CD4-positive, alpha-beta T cell treated with Interleukin-17A for 1 hour (primary cell): ENCODE data around the gene LBHD2.

Experiments
- DNase-seq: peaks from one replicate; pipeline ENCODE4 v3.0.0-alpha.2; 2020

The LBHD2 gene

DNA sequence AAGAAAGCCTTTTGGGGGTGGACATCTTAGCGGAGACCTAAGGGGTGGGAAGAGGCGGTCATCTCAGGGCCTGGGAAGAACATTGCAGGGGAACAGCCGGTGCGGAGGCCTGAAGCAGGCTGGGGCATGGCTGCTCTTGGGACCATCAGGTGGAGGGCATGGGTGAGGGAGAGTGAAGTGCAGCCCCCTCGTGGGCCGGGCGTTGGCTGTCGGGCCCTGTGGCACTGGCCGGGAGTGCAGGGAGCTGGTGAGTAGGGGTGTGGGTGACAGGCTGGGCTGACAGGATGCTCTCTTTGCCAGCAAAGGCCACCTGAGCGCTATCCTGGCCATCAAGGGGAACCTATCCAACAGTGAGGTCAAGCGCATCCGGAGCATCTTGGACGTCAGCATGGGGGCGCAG lies 50.9 kb downstream of the LBHD2 start:
- no peak for DNase-seq

GRCh38 chr14:103135333-103136260 lies 51.6 kb downstream of the LBHD2 start:
- DNase-seq, result no peak

DNA sequence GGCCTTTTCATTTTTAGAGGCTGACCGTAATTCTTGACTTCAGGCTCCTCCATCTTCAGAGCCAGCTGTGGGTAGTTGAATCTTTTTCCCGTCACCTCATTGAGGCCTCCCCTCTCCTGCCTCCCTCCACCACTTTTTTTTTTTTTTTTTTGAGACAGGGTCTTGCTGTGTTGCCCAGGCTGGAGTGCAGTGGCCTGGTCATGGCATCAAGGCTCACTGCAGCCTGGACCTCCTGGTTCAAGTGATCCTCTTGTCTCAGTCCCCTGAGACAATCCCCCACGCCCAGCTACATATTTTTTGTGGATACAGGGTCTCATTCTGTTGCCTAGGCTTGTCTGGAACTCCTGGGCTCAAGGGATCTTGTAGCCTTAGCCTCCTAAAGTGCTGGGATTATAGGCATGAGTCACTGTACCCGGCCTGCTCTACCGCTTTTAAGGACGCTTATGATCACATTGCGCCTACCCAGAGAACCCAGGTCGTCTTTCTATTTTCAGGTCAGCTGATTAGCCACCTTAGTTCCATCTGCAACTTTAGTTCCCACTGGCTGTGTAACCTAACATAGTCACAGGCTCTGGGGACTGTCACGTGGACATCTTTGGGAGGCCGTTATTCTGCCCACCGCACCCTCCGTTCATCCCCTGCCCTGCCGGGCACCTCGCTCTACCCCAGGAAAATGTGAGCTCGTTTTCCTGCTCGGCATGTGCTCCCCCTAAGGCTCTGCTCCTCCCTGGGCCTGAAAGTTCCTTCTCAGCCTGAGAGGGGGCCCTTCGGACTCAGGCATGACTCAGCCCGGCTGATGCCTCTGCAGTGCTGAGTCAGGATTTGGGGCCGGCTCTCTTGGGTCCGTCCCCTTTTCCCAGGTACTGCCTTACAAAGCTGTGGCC lies 52.6 kb downstream of the LBHD2 start:
- DNase-seq, result no peak

DNA sequence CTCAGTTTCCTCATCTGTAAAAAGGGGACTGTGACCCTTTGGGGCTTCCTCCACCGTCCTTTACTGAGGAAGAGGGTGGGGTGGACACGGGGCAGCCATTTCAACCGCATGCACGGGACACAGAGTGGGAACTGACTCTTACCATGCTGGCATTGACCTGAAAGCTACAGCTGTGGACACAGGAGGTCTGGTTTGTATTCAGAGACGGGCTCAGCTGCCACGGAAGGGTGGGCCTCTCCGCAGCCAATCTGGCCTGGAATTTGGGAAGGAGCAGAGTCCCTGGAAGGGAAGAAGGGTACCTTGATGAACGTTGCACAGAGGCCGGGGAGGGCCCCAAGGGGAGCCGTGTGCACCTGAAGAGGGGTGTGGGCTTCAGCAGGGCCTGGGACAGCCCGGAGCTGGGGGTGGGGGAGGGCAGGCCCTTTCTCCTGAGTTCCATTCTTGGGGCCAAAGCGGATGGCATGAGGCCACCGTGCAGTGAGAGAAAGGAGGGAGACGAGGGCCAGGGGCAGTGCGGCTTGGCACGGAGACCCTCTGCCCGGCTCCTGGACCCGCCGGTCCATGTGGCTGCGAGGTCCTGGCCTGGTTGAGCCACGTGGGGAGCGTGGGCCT lies 53.8 kb downstream of the LBHD2 start:
- DNase-seq, result no peak

DNA sequence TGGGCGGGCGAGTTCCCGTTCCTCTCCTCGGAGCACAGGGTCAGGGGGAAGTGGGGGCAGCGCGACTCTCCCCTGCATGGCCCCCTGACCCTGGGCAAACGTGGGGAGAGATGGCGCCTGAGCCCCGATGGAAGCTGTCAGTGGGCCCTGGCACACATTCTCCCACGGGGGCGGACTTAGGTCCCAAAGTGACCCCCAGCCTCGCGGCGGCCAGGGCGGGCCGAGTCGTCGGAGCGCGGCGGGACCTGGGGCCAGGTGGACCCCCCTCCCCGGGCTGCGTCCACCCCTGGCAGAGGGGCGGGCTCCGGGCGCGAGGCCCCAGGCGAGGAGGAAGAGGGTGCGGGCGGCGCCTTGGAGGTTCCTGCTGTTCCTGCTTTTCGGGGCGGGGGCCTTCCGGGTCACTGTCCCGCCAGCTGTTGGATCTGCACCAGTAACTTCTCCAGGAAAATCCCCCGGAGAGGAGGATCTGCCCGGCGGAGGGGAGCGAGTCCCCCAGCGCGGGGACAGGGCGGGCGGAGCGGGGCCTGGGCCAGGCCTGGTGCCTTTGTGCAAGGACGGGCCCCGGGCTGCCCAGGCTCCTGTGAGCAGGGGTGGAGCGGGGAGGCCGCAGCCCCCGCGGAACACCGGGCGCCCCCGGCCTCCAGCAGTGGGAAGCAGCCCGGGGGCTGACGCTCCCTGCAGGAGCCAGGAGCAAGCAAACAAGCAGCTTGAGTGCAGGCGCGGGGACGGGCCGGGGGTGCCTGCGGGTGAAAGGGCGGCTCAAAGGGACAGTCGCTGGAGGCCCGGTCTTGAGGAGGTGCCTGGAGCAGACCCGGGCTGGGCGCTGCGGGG lies 54.5 kb downstream of the LBHD2 start:
- DNase-seq, result no peak

DNA sequence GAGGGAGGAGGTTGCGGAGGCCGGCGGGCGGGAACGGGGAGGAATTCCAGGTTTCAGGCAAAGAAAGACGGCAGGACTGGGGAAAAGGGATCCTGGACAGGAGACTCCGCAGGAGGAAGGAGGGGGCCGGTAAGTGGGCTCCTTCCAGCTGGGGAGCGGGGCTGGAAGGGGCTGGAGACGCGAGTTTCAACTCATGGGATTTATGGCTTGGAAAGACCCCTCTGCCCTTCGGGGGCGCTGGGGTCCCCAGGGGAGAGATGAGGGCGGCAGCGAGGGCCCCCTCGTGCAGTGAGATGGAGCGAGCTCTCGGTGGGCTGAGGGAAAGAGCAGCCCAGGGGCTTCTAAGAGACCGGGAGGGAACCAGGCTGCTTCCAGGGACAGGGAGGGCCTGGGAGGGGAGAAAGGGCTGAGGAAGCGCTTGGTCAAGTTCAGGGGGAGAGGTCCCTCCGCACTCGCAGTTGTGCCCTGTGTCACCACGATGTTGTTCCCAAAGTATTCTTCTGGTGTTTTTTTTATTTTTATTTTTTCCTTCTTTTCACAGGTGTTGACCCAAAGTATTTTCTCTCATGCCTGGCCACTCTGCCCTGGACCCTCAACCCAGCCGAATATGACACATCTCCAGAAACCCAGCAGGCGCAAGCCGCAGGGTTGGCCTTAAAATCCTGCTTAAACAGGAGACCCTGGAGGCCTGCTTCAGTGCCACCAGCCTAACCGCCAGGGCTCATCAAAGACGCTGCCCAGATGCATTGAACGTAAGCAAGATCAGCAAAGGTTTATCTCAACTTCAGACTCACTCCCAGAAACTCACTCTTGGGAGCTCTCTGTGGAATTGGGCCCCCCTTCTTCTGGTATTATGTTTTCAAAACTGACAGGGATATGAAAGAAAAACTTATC lies 55.4 kb downstream of the LBHD2 start:
- no peak for DNase-seq
